Activated CD4-positive, alpha-beta memory T cell treated with anti-CD3 and anti-CD28 coated beads for 36 hours (primary cell): ENCODE measurements around the gene CUEDC2. TPM values are rescaled to one million over a fixed set of nuclear protein-coding genes. Genes with fewer than 3 reads are reported as not detected.
A peak's percentile ranks its signal among the peaks of the same experiment; 100 is the strongest.

ENCODE experiments used
- CTCF ChIA-PET: fragments of 350-600 bp; sonication (Branson Sonifier 250); formaldehyde crosslinking; loops from one replicate; lab custom pipeline; 2021; ENCODE audit warnings: antibody characterized with exemption, inconsistent platforms; lab: Charles Lee
- POLR2A ChIA-PET: fragments of 350-600 bp; sonication (Branson Sonifier 250); formaldehyde crosslinking; loops from one replicate; lab custom pipeline; 2021; ENCODE audit warnings: antibody characterized with exemption; lab: Charles Lee
- DNase-seq: peaks from one replicate; pipeline ENCODE4 v3.0.0-alpha.2; 2020
- H3K27ac Mint-ChIP-seq: one replicate; pipeline ENCODE4 v1.8.0; 2021; ENCODE audit warnings: mixed read lengths
- H3K27me3 Mint-ChIP-seq: one replicate; pipeline ENCODE4 v1.8.0; 2021; ENCODE audit warnings: mixed read lengths
- H3K36me3 Mint-ChIP-seq: one replicate; pipeline ENCODE4 v1.8.0; 2021; ENCODE audit warnings: mixed read lengths
- H3K4me1 Mint-ChIP-seq: one replicate; pipeline ENCODE4 v1.8.0; 2021; ENCODE audit warnings: low read depth, mixed read lengths
- H3K4me3 Mint-ChIP-seq: one replicate; pipeline ENCODE4 v1.8.0; 2021; ENCODE audit warnings: mild to moderate bottlenecking, mixed read lengths
- H3K9me3 Mint-ChIP-seq: one replicate; pipeline ENCODE4 v1.8.0; 2021; ENCODE audit warnings: mixed read lengths
- intact Hi-C: fragments of 100-400 bp; cut with micrococcal nuclease; formaldehyde crosslinking; loops from one replicate; pipeline ENCODE4 v1.15.1; 2023
- total RNA-seq, 2 experiments: library from RNA; stranded (reverse); gene quantifications; one replicate each; pipeline ENCODE4 v1.2.3, GENCODE V29; 2021

CUEDC2 gene
- total RNA-seq, 2 experiments from 2014 or later = 68.6 to 68.9 TPM

GRCh38 chr10:102396317-102396650 lies 36.1 kb downstream of the CUEDC2 start:
- CTCF ChIA-PET = interaction anchor here (0.8 to 13.2 kb wide), 8 partner anchors 9 to 169 kb away, joined by 3 to 213 read pairs (median 28); partner anchors contain the start of gene FBXL15
- Mint-ChIP-seq H3K4me1 (peaks cover 52% of the 10 kb centered on the region), H3K4me3 (peak overlapping the region; percentile 94), H3K36me3 (peaks cover 58% of the 10 kb centered on the region), H3K27ac (peak overlapping the region; percentile 99), H3K9me3 (no peaks in the 10 kb centered on the region), H3K27me3 (no peaks in the 10 kb centered on the region)
- intact Hi-C loops = no loop called here
- POLR2A ChIA-PET = interaction anchor here (1.0 to 7.9 kb wide), 9 partner anchors 9 to 244 kb away, joined by 3 to 84 read pairs (median 12); partner anchors contain the start of genes CUEDC2, FBXL15 and NOLC1
- peak; percentile 33 for DNase-seq

GRCh38 chr10:102395400-102396316 lies 36.7 kb downstream of the CUEDC2 start, which contains the start of gene NFKB2:
NFKB2 (plus strand) TSS chr10:102395705; CDS start chr10:102395960, 255 bp downstream.
- ChIA-PET POLR2A (interaction anchor here (0.9 to 7.9 kb wide), 18 partner anchors 10 to 281 kb away, joined by 3 to 84 read pairs (median 12); partner anchors contain the start of genes C10orf95, CUEDC2, FBXL15 and GBF1), CTCF (interaction anchor here (1.0 to 13.2 kb wide), 13 partner anchors 10 to 258 kb away, joined by 3 to 213 read pairs (median 9); partner anchors contain the start of genes CUEDC2, FBXL15 and SUFU)
- intact Hi-C loops = loop anchor here (1.0 to 2.0 kb wide), 5 partner anchors 150 to 277 kb away; partner anchors contain the start of gene GBF1
- Mint-ChIP-seq H3K27me3 (no peaks in the 10 kb centered on the region), H3K4me3 (peak within 1 kb of the TSS; percentile 94), H3K4me1 (peaks cover 52% of the 10 kb centered on the region), H3K9me3 (no peaks in the 10 kb centered on the region), H3K36me3 (peaks cover 55% of the 10 kb centered on the region), H3K27ac (peak within 1 kb of the TSS; percentile 99)
- peak; percentile 94 for DNase-seq

GRCh38 chr10:102394801-102395399 lies 37.5 kb downstream of the CUEDC2 start:
- H3K4me1 Mint-ChIP-seq = peaks cover 45% of the 10 kb centered on the region
- H3K9me3 Mint-ChIP-seq = no peaks in the 10 kb centered on the region
- H3K36me3 Mint-ChIP-seq = peaks cover 48% of the 10 kb centered on the region
- DNase-seq = peak; percentile 75
- no peaks in the 10 kb centered on the region for H3K27me3 Mint-ChIP-seq
- peak overlapping the region; percentile 94 for H3K4me3 Mint-ChIP-seq
- CTCF ChIA-PET = interaction anchor here (1.0 to 13.2 kb wide), 12 partner anchors 10 to 257 kb away, joined by 3 to 213 read pairs (median 9); partner anchors contain the start of genes CUEDC2, FBXL15 and SUFU
- peak overlapping the region; percentile 99 for H3K27ac Mint-ChIP-seq
- intact Hi-C loops = loop anchor here (1.0 to 5.0 kb wide), 12 partner anchors 26 to 277 kb away; partner anchors contain the start of genes ACTR1A, CUEDC2, GBF1 and NOLC1
- POLR2A ChIA-PET = interaction anchor here (0.7 to 7.9 kb wide), 18 partner anchors 9 to 280 kb away, joined by 3 to 84 read pairs (median 12); partner anchors contain the start of genes C10orf95, CUEDC2, FBXL15 and GBF1

GRCh38 chr10:102394079-102394800 lies 38.1 kb downstream of the CUEDC2 start:
- ChIA-PET POLR2A (interaction anchor here (0.7 to 7.9 kb wide), 27 partner anchors 9 to 279 kb away, joined by 3 to 84 read pairs (median 4); partner anchors contain the start of genes C10orf95, CUEDC2, ELOVL3 and FBXL15), CTCF (interaction anchor here (0.7 to 13.2 kb wide), 23 partner anchors 11 to 248 kb away, joined by 3 to 213 read pairs (median 6); partner anchors contain the start of genes CUEDC2, ELOVL3, FBXL15 and SUFU)
- intact Hi-C loops = loop anchor here (1.0 to 5.0 kb wide), 10 partner anchors 27 to 249 kb away; partner anchors contain the start of genes ACTR1A, CUEDC2 and NOLC1
- peaks cover 42% of the 10 kb centered on the region for H3K36me3 Mint-ChIP-seq
- H3K4me3 Mint-ChIP-seq = peak overlapping the region; percentile 94
- no peaks in the 10 kb centered on the region for H3K9me3 Mint-ChIP-seq
- DNase-seq = peak; percentile 99
- H3K27me3 Mint-ChIP-seq = no peaks in the 10 kb centered on the region
- peak overlapping the region; percentile 99 for H3K27ac Mint-ChIP-seq
- H3K4me1 Mint-ChIP-seq = peaks cover 39% of the 10 kb centered on the region

- peak overlapping the region; percentile 99 for H3K27ac Mint-ChIP-seq
- ChIA-PET CTCF (interaction anchor here (0.7 to 13.2 kb wide), 27 partner anchors 10 to 240 kb away, joined by 3 to 213 read pairs (median 5); partner anchors contain the start of genes CUEDC2, ELOVL3, FBXL15 and GBF1), POLR2A (interaction anchor here (0.6 to 7.9 kb wide), 22 partner anchors 8 to 241 kb away, joined by 3 to 84 read pairs (median 5); partner anchors contain the start of genes C10orf95, CUEDC2, ELOVL3 and FBXL15)
- H3K4me3 Mint-ChIP-seq = peak overlapping the region; percentile 94
- DNase-seq = no peak
- intact Hi-C loops = loop anchor here (1.0 to 5.0 kb wide), 10 partner anchors 28 to 249 kb away; partner anchors contain the start of genes ACTR1A, CUEDC2 and NOLC1
- H3K36me3 Mint-ChIP-seq = peaks cover 38% of the 10 kb centered on the region
- no peaks in the 10 kb centered on the region for H3K9me3 Mint-ChIP-seq
- H3K4me1 Mint-ChIP-seq = peaks cover 36% of the 10 kb centered on the region
- no peaks in the 10 kb centered on the region for H3K27me3 Mint-ChIP-seq
Observed at GRCh38 chr10:102393411-102394078, 38.8 kb downstream of the CUEDC2 start.

GRCh38 chr10:102392306-102392705 lies 40.1 kb downstream of the CUEDC2 start:
- Mint-ChIP-seq H3K4me1 (peaks cover 24% of the 10 kb centered on the region), H3K9me3 (no peaks in the 10 kb centered on the region), H3K27ac (no peak overlapping the region), H3K4me3 (no peak overlapping the region), H3K36me3 (peaks cover 25% of the 10 kb centered on the region), H3K27me3 (no peaks in the 10 kb centered on the region)
- ChIA-PET POLR2A (interaction anchor here (4.0 kb wide), 1 partner anchor 59 kb away, joined by 36 read pairs; the partner anchor contains the start of gene C10orf95), CTCF (interaction anchor here (0.6 to 13.2 kb wide), 7 partner anchors 13 to 223 kb away, joined by 3 to 213 read pairs (median 44); partner anchors contain the start of genes FBXL15 and GBF1)
- intact Hi-C loops = loop anchor here (5.0 kb wide), 1 partner anchor 190 kb away; no protein-coding TSS in a partner anchor
- DNase-seq = no peak

- peaks cover 6% of the 10 kb centered on the region for H3K36me3 Mint-ChIP-seq
- CTCF ChIA-PET = interaction anchor here (1.6 to 2.3 kb wide), 3 partner anchors 10 to 89 kb away, joined by 4 to 14 read pairs (median 7); no protein-coding TSS in a partner anchor
- H3K4me1 Mint-ChIP-seq = peaks cover 15% of the 10 kb centered on the region
- no peak for DNase-seq
- intact Hi-C loops = loop anchor here (5.0 kb wide), 1 partner anchor 192 kb away; no protein-coding TSS in a partner anchor
- H3K9me3 Mint-ChIP-seq = no peaks in the 10 kb centered on the region
- no peaks in the 10 kb centered on the region for H3K27me3 Mint-ChIP-seq
- no peak overlapping the region for H3K4me3 Mint-ChIP-seq
- no peak overlapping the region for H3K27ac Mint-ChIP-seq
- POLR2A ChIA-PET = no interaction called here
Observed at GRCh38 chr10:102389894-102390293, 42.5 kb downstream of the CUEDC2 start.

- no peaks in the 10 kb centered on the region for H3K27me3 Mint-ChIP-seq
- peaks cover 4% of the 10 kb centered on the region for H3K4me1 Mint-ChIP-seq
- no peak overlapping the region for H3K4me3 Mint-ChIP-seq
- POLR2A ChIA-PET = interaction anchor here (0.6 to 2.0 kb wide), 2 partner anchors 9 to 65 kb away, joined by 5 to 11 read pairs; no protein-coding TSS in a partner anchor
- CTCF ChIA-PET = interaction anchor here (0.6 to 5.0 kb wide), 12 partner anchors 9 to 216 kb away, joined by 3 to 31 read pairs (median 8); partner anchors contain the start of gene NFKB2
- no peak overlapping the region for H3K27ac Mint-ChIP-seq
- no peak for DNase-seq
- peaks cover 21% of the 10 kb centered on the region for H3K36me3 Mint-ChIP-seq
- no peaks in the 10 kb centered on the region for H3K9me3 Mint-ChIP-seq
- intact Hi-C loops = no loop called here
Observed at GRCh38 chr10:102384606-102385429, 47.6 kb downstream of the CUEDC2 start.

- peaks cover 4% of the 10 kb centered on the region for H3K4me1 Mint-ChIP-seq
- H3K4me3 Mint-ChIP-seq = no peak overlapping the region
- peak; percentile 37 for DNase-seq
- no peaks in the 10 kb centered on the region for H3K27me3 Mint-ChIP-seq
- CTCF ChIA-PET = interaction anchor here (0.6 to 5.0 kb wide), 12 partner anchors 9 to 215 kb away, joined by 3 to 31 read pairs (median 8); partner anchors contain the start of gene NFKB2
- intact Hi-C loops = no loop called here
- H3K36me3 Mint-ChIP-seq = peaks cover 25% of the 10 kb centered on the region
- no peaks in the 10 kb centered on the region for H3K9me3 Mint-ChIP-seq
- no peak overlapping the region for H3K27ac Mint-ChIP-seq
- POLR2A ChIA-PET = no interaction called here
Observed at GRCh38 chr10:102384053-102384452, 48.3 kb downstream of the CUEDC2 start.
